ENCODE results near the gene GFOD2. TPM values are rescaled to one million over a fixed set of nuclear protein-coding genes. Genes with fewer than 3 reads are reported as not detected.

Gene GFOD2
- total and polyA plus RNA-seq, 2 experiments from 2014 or later, result 19.3 to 34.3 TPM

GRCh38 chr16:67763066-67763465 lies 44.0 kb upstream of the GFOD2 start:
- no peak overlapping the region for H3K4me3 Mint-ChIP-seq
- Histone ChIP-seq H3F3A (replicated peaks; ENCODE audit: low read depth) (no peaks in the 10 kb centered on the region), H3K27me3 (ENCODE audit: insufficient read depth) (no peaks in the 10 kb centered on the region), H3K4me2 (no peak overlapping the region), H3K4me1 (ENCODE audit: insufficient read depth) (no peaks in the 10 kb centered on the region), H4K20me1 (replicated peaks; ENCODE audit: insufficient read depth) (peaks cover 5% of the 10 kb centered on the region; the same call in 1 of the 2 replicates), H2AFZ (no peak overlapping the region), H3K36me3 (ENCODE audit: insufficient read depth) (no peaks in the 10 kb centered on the region), H3K4me3 (no peak overlapping the region), H3K9me2 (ENCODE audit: insufficient read depth) (no peaks in the 10 kb centered on the region), H3K79me2 (replicated peaks; ENCODE audit: insufficient read depth) (no peaks in the 10 kb centered on the region), H3K27ac (ENCODE audit: low read depth) (no peak overlapping the region)
- H3K36me3 Mint-ChIP-seq (ENCODE audit: low read depth), result no peaks in the 10 kb centered on the region
- H3K27ac Mint-ChIP-seq, result no peak overlapping the region
- no peaks in the 10 kb centered on the region for H3K4me1 Mint-ChIP-seq
- no peak for ATAC-seq
- H3K9me3 Mint-ChIP-seq, result no peaks in the 10 kb centered on the region
- TF ChIP-seq CREB1 (CRISPR knock-in tag; IDR thresholded peaks at IDR 0.05; ENCODE audit: low read depth), result no peak
- TF ChIP-seq ZNF331 (CRISPR knock-in tag; IDR thresholded peaks at IDR 0.05; ENCODE audit: low read depth), result no peak
- no peak for TF ChIP-seq NANOG (IDR thresholded peaks at IDR 0.05; ENCODE audit: borderline replicate concordance)
- TF ChIP-seq ZNF462 (CRISPR knock-in tag; IDR thresholded peaks at IDR 0.05), result no peak
- TF ChIP-seq ZNF114 (CRISPR knock-in tag; IDR thresholded peaks at IDR 0.05), result no peak
- TF ChIP-seq POLR2AphosphoS5 (IDR thresholded peaks at IDR 0.05; ENCODE audit: low read depth), result no peak
- TF ChIP-seq ETS1 (IDR thresholded peaks at IDR 0.05), result no peak
- no peak for DNase-seq (ENCODE audit: low spot score)
- no peaks in the 10 kb centered on the region for H3K27me3 Mint-ChIP-seq (ENCODE audit: insufficient read depth, low read depth, poor library complexity)

Measured in GM23338 (cell line).